ENCODE measurements around the gene OPA1.
"Not testable (repeated sequence)": the region's sequence is repeated elsewhere in the genome, so short reads cannot be mapped to it uniquely, and the experiment has no call there.

Gene OPA1

GRCh38 chr3:193589616-193590015 lies 3.4 kb upstream of the OPA1 start:
- no peak for DNase-seq

- DNase-seq = no peak
Observed at GRCh38 chr3:193590088-193590856, 2.7 kb upstream of the OPA1 start.

- peak; percentile 31 for DNase-seq
Observed at GRCh38 chr3:193593668-193594030, 641 bp downstream of the OPA1 start.

- no peak for DNase-seq
Observed at GRCh38 chr3:193594946-193595689, 2.1 kb downstream of the OPA1 start.

- no peak for DNase-seq
Observed at GRCh38 chr3:193595939-193596487, 3.0 kb downstream of the OPA1 start.

- no peak for DNase-seq
Observed at GRCh38 chr3:193598202-193598601, 5.2 kb downstream of the OPA1 start.

- DNase-seq = no peak
Observed at GRCh38 chr3:193599393-193599792, 6.4 kb downstream of the OPA1 start.

GRCh38 chr3:193605876-193606275 lies 12.9 kb downstream of the OPA1 start:
- peak; percentile 5 for DNase-seq

GRCh38 chr3:193606892-193607291 lies 13.9 kb downstream of the OPA1 start:
- not testable (repeated sequence) for DNase-seq

- DNase-seq = not testable (repeated sequence)
Observed at GRCh38 chr3:193610516-193610915, 17.5 kb downstream of the OPA1 start.

- no peak for DNase-seq
Observed at GRCh38 chr3:193614430-193614829, 21.4 kb downstream of the OPA1 start.

- no peak for DNase-seq
Observed at GRCh38 chr3:193617628-193618027, 24.6 kb downstream of the OPA1 start.

- DNase-seq = no peak
Observed at GRCh38 chr3:193620057-193620456, 27.0 kb downstream of the OPA1 start.

- DNase-seq = no peak
Observed at GRCh38 chr3:193620650-193621049, 27.6 kb downstream of the OPA1 start.

- no peak for DNase-seq
Observed at GRCh38 chr3:193621127-193621526, 28.1 kb downstream of the OPA1 start.

GRCh38 chr3:193630005-193630404 lies 37.0 kb downstream of the OPA1 start:
- DNase-seq = no peak

GRCh38 chr3:193637831-193638230 lies 44.8 kb downstream of the OPA1 start:
- DNase-seq = no peak

GRCh38 chr3:193638833-193639232 lies 45.8 kb downstream of the OPA1 start:
- no peak for DNase-seq

GRCh38 chr3:193640165-193640715 lies 47.2 kb downstream of the OPA1 start:
- DNase-seq = no peak

- DNase-seq = no peak
Observed at GRCh38 chr3:193640728-193641439, 47.9 kb downstream of the OPA1 start.

GRCh38 chr3:193641440-193641775 lies 48.4 kb downstream of the OPA1 start:
- no peak for DNase-seq

GRCh38 chr3:193645806-193646205 lies 52.8 kb downstream of the OPA1 start:
- no peak for DNase-seq

GRCh38 chr3:193648542-193649076 lies 55.6 kb downstream of the OPA1 start:
- DNase-seq = no peak
